Posterior cingulate gyrus (tissue), 11 donors: ENCODE results near the gene SLAIN2.

Experiments used
- DNase-seq, 10 donors: peaks; one replicate each; pipeline versions ENCODE4 v3.0.0 to v3.0.0-alpha.2; 2020 to 2021; ENCODE audit warnings: mixed read lengths in 3 of 10
- intact Hi-C: fragments of 100-400 bp; cut with DNase I; formaldehyde crosslinking; loops from one replicate; pipeline ENCODE4 v1.15.1; 2023

The SLAIN2 gene

GRCh38 chr4:48333587-48333986 is 7.7 kb upstream of the SLAIN2 start:
- DNase-seq = no peak
- intact Hi-C loops = loop anchor here (10.0 kb wide), 1 partner anchor 51 kb away; no protein-coding TSS in a partner anchor

- no peak for DNase-seq
- intact Hi-C loops = loop anchor here (10.0 kb wide), 1 partner anchor 51 kb away; no protein-coding TSS in a partner anchor
Measured at GRCh38 chr4:48334236-48334635, 7.1 kb upstream of the SLAIN2 start.

- intact Hi-C loops = loop anchor here (10.0 kb wide), 1 partner anchor 50 kb away; no protein-coding TSS in a partner anchor
- no peak for DNase-seq
Measured at GRCh38 chr4:48334900-48335384, 6.4 kb upstream of the SLAIN2 start.

- intact Hi-C loops = loop anchor here (10.0 kb wide), 1 partner anchor 48 kb away; no protein-coding TSS in a partner anchor
- no peak for DNase-seq
Measured at GRCh38 chr4:48336146-48336870, 5.0 kb upstream of the SLAIN2 start.

- DNase-seq = no peak
- intact Hi-C loops = loop anchor here (10.0 kb wide), 1 partner anchor 47 kb away; no protein-coding TSS in a partner anchor
Measured at GRCh38 chr4:48337731-48338130, 3.6 kb upstream of the SLAIN2 start.

- DNase-seq = no peak
- intact Hi-C loops = loop anchor here (10.0 kb wide), 4 partner anchors 45 to 625 kb away; no protein-coding TSS in a partner anchor
Measured at GRCh38 chr4:48339642-48340041, 1.7 kb upstream of the SLAIN2 start.

GRCh38 chr4:48340276-48340964 is 909 bp upstream of the SLAIN2 start:
- DNase-seq = no peak
- intact Hi-C loops = loop anchor here (10.0 kb wide), 3 partner anchors 294 to 624 kb away; no protein-coding TSS in a partner anchor

- intact Hi-C loops = loop anchor here (10.0 kb wide), 3 partner anchors 293 to 623 kb away; no protein-coding TSS in a partner anchor
- DNase-seq = peak; percentile 18 to 93 (median 48)
Measured at GRCh38 chr4:48341776-48342605, 662 bp downstream of the SLAIN2 start.

GRCh38 chr4:48342606-48342880 is 1.2 kb downstream of the SLAIN2 start:
- intact Hi-C loops = loop anchor here (10.0 kb wide), 3 partner anchors 292 to 622 kb away; no protein-coding TSS in a partner anchor
- DNase-seq = no peak

GRCh38 chr4:48343035-48343434 is 1.7 kb downstream of the SLAIN2 start:
- intact Hi-C loops = loop anchor here (10.0 kb wide), 3 partner anchors 292 to 622 kb away; no protein-coding TSS in a partner anchor
- DNase-seq = no peak

- no peak for DNase-seq
- intact Hi-C loops = loop anchor here (10.0 kb wide), 3 partner anchors 291 to 621 kb away; no protein-coding TSS in a partner anchor
Measured at GRCh38 chr4:48343551-48343950, 2.2 kb downstream of the SLAIN2 start.

- intact Hi-C loops = loop anchor here (10.0 kb wide), 3 partner anchors 289 to 619 kb away; no protein-coding TSS in a partner anchor
- DNase-seq = no peak
Measured at GRCh38 chr4:48345542-48345941, 4.2 kb downstream of the SLAIN2 start.

GRCh38 chr4:48346594-48346993 is 5.3 kb downstream of the SLAIN2 start:
- intact Hi-C loops = loop anchor here (10.0 kb wide), 3 partner anchors 288 to 618 kb away; no protein-coding TSS in a partner anchor
- no peak for DNase-seq

- intact Hi-C loops = loop anchor here (10.0 kb wide), 3 partner anchors 287 to 617 kb away; no protein-coding TSS in a partner anchor
Measured at GRCh38 chr4:48347282-48347921, 6.1 kb downstream of the SLAIN2 start.

GRCh38 chr4:48350871-48351270 is 9.5 kb downstream of the SLAIN2 start:
- no peak for DNase-seq
- intact Hi-C loops = no loop called here

More at GRCh38 chr4:48347282-48347921, 6.1 kb downstream of the SLAIN2 start:
- DNase-seq = no peak

GRCh38 chr4:48352793-48353192 is 11.5 kb downstream of the SLAIN2 start:
- intact Hi-C loops = no loop called here

GRCh38 chr4:48356355-48356754 is 15.0 kb downstream of the SLAIN2 start:
- DNase-seq = no peak
- intact Hi-C loops = no loop called here

More at GRCh38 chr4:48352793-48353192, 11.5 kb downstream of the SLAIN2 start:
- DNase-seq = no peak

- DNase-seq = no peak
- intact Hi-C loops = no loop called here
Measured at GRCh38 chr4:48360285-48361011, 19.1 kb downstream of the SLAIN2 start.

GRCh38 chr4:48361012-48361400 is 19.7 kb downstream of the SLAIN2 start:
- intact Hi-C loops = no loop called here
- no peak for DNase-seq
